ENCODE measurements around the gene XPO4.

- TF ChIP-seq ZBTB40 (IDR thresholded peaks at IDR 0.05; ENCODE audit: borderline replicate concordance): no peak
- TF ChIP-seq POLR2AphosphoS5 (IDR thresholded peaks at IDR 0.05; ENCODE audit: low read length): no peak
These were observed 69.7 kb downstream of the XPO4 start for GRCh38 chr13:20832861-20833260.

Measured in GM12878 (cell line).